Measurements from ENCODE around the gene RALY.
"Not testable (repeated sequence)": the region's sequence is repeated elsewhere in the genome, so short reads cannot be mapped to it uniquely, and the experiment has no call there.

RALY gene

GRCh38 chr20:34124469-34125249 is 130.9 kb downstream of the RALY start:
- in situ Hi-C loops (cut with MboI; ENCODE audit: low sequenced_read_pairs), result no loop called here

DNA sequence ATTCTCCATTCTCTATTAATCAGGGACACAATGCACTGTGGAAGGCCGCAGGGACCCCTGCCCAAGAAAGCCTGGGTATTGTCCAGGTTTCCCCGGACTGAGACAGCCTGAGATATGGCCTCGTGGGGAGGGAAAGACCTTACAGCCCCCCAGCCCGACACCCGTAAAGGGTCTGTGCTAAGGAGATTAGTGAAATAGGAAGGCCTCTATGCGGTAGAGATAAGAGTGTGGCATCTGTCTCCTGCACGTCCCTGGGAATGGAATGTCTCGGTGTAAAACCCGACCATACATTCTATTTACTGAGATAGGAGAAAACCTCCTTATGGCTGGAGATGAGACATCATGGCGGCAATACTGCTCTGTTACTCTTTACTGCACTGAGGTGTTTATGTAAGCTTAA is 134.1 kb downstream of the RALY start:
- in situ Hi-C loops (cut with MboI; ENCODE audit: low sequenced_read_pairs), result no loop called here

DNA sequence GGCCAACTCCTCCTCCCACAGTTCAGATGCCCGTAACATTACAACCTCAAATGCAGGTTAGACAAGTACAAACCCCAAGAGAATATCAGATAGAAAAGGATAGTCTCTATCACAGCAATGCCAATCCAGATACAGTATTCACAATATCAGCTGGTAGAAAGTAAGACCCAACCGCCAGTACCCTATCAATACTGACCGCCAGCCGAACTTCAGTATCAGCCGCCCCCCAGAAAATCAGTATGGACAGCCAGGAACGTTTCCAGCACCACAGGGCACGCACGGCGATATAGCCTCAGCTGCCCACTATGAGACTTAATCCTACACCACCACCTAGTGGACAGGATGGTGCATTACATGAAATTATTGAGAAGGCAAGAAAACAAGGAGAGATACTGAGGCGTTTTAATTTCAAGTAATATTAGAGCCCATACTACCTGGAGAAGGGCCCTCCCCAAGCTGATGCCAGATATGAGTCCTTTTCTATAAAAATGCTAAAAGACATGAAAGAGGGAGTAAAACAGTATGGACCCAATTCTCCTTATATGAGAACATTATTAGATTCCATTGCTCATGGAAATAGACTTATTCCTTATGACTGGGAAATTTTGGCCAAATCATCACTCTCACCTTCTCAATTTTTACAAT is 135.9 kb downstream of the RALY start:
- in situ Hi-C loops (cut with MboI; ENCODE audit: low sequenced_read_pairs), result no loop called here

GRCh38 chr20:34131491-34131890 is 137.8 kb downstream of the RALY start:
- in situ Hi-C loops (cut with MboI; ENCODE audit: low sequenced_read_pairs), result no loop called here

DNA sequence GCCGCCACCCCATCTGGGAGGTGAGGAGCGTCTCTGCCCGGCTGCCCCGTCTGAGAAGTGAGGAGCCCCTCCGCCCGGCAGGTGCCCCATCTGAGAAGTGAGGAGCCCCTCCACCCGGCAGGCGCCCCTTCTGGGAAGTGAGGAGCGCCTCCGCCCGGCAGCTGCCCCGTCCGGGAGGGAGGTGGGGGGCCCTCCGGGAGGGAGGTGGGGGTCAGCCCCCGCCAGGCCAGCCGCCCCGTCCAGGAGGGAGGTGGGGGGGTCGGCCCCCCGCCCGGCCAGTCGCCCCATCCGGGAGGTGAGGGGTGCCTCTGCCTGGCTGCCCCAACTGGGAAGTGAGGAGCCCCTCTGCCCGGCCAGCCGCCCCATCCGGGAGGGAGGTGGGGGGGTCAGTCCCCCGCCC is 138.8 kb downstream of the RALY start:
- in situ Hi-C loops (cut with MboI; ENCODE audit: low sequenced_read_pairs), result not testable (repeated sequence)

- in situ Hi-C loops (cut with MboI; ENCODE audit: low sequenced_read_pairs), result not testable (repeated sequence)
Observed at GRCh38 chr20:34132943-34133342, 139.2 kb downstream of the RALY start.

DNA sequence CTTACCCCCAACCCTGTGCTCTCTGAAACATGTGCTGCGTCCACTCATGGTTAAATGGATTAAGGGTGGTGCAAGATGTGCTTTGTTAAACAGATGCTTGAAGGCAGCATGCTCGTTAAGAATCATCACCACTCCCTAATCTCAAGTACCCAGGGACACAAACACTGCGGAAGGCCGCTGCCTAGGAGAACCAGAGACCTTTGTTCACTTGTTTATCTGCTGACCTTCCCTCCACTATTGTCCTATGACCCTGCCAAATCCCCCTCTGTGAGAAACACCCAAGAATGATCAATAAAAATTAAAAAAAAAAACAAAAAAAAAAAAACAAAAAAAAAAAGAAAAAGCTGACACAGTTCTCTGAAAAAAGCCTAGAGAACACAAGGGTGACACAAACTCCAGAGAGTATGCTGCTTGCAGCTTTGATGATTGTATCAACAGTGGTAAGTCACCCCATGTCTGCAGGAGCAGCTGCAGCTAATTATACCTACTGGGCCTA is 139.7 kb downstream of the RALY start:
- in situ Hi-C loops (cut with MboI; ENCODE audit: low sequenced_read_pairs), result not testable (repeated sequence)
